NCI-H146 (cell line): ENCODE results near the gene CRCP.
"Not testable (repeated sequence)": the region's sequence is repeated elsewhere in the genome, so short reads cannot be mapped to it uniquely, and the experiment has no call there.

Source experiments
- DNase-seq: peaks from one replicate; lab custom pipeline; 2025; lab: John Stamatoyannopoulos, UW

Gene CRCP

GRCh38 chr7:66114743-66115649 lies at the start of gene CRCP:
TSS of gene CRCP (plus strand) at chr7:66114847. CDS start at chr7:66114963, 116 bp downstream.
- DNase-seq, result peak; percentile 82

- DNase-seq, result no peak
Measured at GRCh38 chr7:66069732-66070131, 44.9 kb upstream of the CRCP start.

- no peak for DNase-seq
Measured at GRCh38 chr7:66070222-66070621, 44.4 kb upstream of the CRCP start.

- not testable (repeated sequence) for DNase-seq
Measured at GRCh38 chr7:66072208-66072607, 42.4 kb upstream of the CRCP start.

- DNase-seq, result peak; percentile 94
Measured at GRCh38 chr7:66075590-66076461, 38.8 kb upstream of the CRCP start, which contains the start of gene ASL. TSS of gene ASL (plus strand) at chr7:66075819. CDS start at chr7:66076082, 263 bp downstream.

GRCh38 chr7:66076462-66077329 lies 38.0 kb upstream of the CRCP start:
- no peak for DNase-seq

- DNase-seq, result no peak
Measured at GRCh38 chr7:66078067-66078466, 36.6 kb upstream of the CRCP start.

GRCh38 chr7:66082083-66082482 lies 32.6 kb upstream of the CRCP start:
- no peak for DNase-seq

- DNase-seq, result no peak
Measured at GRCh38 chr7:66082886-66083415, 31.7 kb upstream of the CRCP start.

- no peak for DNase-seq
Measured at GRCh38 chr7:66083677-66084076, 31.0 kb upstream of the CRCP start.

- no peak for DNase-seq
Measured at GRCh38 chr7:66088861-66089838, 25.5 kb upstream of the CRCP start.

GRCh38 chr7:66092654-66093053 lies 22.0 kb upstream of the CRCP start:
- no peak for DNase-seq

- DNase-seq, result no peak
Measured at GRCh38 chr7:66095010-66095409, 19.6 kb upstream of the CRCP start.

GRCh38 chr7:66099232-66099550 lies 15.5 kb upstream of the CRCP start:
- no peak for DNase-seq

- DNase-seq, result peak; percentile 87
Measured at GRCh38 chr7:66099551-66100407, 14.9 kb upstream of the CRCP start.

- peak; percentile 68 for DNase-seq
Measured at GRCh38 chr7:66100408-66101050, 14.1 kb upstream of the CRCP start.

- DNase-seq, result not testable (repeated sequence)
Measured at GRCh38 chr7:66102168-66102567, 12.5 kb upstream of the CRCP start.

GRCh38 chr7:66103994-66104393 lies 10.7 kb upstream of the CRCP start:
- DNase-seq, result not testable (repeated sequence)

GRCh38 chr7:66105263-66105748 lies 9.3 kb upstream of the CRCP start:
- DNase-seq, result no peak
